GM12874 (cell line): ENCODE results near the gene UBE2B.

Source experiments
- TF ChIP-seq, protein P1 (sequence below): IDR thresholded peaks from 2 replicates; pipeline ENCODE4 v1.5.1; 2011; ENCODE audit warnings: low read depth, mild to moderate bottlenecking, control low read depth, low read length, moderate library complexity; ENCODE audit not compliant: insufficient read depth

Gene UBE2B

DNA sequence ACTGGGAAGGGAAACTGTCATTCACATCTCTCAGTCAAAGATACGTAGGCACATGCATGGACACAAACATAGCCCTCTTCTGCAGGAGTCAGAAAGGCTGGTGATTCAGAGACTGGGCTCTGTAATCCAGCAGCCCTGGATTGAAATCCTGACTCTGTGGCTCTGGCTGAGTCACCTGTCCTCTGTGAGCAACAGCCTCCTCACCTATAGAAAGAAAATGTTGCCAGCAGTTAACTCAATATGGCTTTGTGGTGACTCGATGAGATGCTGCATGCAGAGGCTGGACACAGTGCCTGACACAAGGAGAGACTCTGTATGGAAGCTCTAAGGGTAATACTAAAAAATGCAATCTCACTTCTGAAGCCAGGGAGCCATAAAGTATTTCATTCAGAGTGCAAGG is 64.2 kb downstream of the UBE2B start:
- TF ChIP-seq, protein P1, sequence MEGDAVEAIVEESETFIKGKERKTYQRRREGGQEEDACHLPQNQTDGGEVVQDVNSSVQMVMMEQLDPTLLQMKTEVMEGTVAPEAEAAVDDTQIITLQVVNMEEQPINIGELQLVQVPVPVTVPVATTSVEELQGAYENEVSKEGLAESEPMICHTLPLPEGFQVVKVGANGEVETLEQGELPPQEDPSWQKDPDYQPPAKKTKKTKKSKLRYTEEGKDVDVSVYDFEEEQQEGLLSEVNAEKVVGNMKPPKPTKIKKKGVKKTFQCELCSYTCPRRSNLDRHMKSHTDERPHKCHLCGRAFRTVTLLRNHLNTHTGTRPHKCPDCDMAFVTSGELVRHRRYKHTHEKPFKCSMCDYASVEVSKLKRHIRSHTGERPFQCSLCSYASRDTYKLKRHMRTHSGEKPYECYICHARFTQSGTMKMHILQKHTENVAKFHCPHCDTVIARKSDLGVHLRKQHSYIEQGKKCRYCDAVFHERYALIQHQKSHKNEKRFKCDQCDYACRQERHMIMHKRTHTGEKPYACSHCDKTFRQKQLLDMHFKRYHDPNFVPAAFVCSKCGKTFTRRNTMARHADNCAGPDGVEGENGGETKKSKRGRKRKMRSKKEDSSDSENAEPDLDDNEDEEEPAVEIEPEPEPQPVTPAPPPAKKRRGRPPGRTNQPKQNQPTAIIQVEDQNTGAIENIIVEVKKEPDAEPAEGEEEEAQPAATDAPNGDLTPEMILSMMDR = no peak

DNA sequence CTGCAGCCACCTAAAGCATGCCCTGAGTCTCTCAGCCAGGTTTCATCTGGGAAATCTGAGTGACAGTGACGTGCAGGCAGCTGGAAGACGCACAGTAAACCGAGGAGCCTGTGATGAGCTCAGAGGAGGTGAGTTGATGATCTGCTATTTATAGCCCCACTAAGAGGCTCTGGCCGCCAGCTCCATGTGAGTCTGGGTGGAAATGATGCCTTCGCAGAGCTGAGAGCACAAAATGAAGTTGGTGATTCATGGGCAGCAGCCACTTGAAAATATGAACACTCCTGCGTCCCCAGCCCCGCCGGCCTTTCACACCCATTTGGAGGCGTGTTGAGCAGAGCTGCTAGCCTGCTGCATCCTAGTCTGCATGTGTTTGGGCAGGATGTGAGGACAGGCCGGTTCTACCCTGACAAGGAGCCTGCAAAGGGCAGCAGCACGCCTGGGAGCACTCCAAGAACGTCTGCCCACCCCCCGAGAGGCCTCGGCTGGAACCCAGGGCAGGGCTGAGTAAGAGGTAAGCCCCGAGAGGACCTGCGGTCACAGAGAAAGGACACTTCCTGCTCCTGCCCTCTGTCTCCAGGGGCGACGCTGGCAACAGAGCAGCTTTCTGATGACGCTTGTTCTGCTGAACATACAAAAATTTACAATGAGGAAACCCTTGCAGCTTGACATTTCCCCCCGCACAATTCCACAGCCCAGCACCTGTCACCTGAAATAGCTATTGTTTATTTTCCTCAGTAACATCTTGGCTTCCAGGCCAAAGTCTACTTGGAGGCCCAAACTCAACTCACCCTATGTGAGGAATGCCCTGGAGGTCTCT is 65.4 kb downstream of the UBE2B start:
- TF ChIP-seq, protein P1 = no peak

DNA sequence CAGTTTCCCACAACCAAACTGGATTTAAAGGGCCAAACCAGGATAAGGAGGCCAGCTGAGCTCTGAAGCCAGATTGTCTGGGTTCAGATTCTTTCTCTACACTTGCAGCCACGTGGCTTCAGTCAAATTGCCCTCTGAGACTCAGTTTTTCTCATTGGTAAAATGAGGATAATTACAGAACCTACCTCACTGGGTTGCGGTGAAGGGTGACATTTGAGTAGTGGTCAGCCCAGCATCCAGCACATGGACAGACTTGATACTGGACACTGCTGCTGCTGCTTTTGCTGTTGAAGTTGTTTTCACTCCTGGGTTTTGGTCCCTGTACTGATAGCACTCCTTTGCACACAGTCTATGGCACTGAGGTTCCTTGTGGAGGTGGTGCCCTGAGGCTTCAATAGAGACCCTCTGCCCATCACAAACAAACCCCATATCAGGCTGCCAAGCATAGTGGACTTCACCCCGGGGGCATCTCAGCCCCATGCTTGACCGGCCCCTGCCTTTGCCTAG is 66.0 kb downstream of the UBE2B start:
- TF ChIP-seq, protein P1 = no peak

DNA sequence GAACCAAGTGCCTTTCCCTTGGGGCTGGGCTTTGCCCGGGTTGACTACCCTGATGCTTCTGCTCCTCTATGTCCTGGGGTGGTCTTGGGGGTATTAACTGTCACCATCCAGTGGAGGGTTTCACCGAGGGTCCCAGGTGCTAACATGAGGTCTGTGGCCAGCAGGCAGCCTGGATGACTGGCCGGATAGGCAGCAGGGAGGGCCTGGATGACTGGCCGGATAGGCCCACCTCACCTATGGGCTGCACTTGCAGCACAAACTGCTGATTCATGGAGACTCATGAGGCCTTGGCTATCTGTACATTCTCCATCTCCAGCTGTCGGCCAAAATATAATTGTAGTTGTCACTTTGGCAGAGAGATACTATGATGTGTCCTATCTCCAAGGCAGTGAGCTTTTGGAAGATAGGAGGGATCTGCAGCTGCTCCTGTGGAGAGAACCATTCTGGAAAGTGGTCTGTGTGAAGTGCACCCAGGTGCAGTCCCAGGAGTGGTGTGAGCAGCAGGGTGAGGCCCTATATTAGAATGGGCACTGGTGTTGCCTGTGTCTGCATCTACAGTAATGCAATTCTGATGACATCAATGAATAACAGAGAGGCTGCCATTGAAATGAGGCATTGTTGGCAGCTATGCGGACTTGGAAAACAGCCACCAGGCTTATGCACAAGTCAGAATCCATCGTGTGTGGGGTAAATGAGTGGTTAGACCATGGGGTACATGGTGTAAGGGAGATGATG is 66.6 kb downstream of the UBE2B start:
- TF ChIP-seq, protein P1 = no peak

DNA sequence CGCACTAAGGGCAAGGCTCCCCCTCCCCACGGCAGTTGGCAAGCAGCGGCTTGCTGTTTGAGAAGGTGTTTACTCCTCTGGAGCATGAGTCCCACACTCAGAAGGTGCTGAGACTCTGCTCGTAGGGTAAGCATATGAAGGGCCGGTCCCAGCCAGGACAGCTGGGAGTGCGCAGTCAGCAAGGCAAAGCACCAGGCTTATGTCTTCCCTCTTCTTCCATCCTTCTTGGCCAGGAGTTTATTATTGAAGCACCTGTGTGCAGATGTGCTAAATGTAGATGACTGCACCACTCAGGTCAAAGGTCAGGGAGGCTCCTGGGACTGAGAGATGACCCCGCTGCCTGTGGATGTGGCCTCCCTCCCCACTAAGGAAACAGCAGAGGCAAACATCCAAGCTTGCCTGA is 67.4 kb downstream of the UBE2B start:
- TF ChIP-seq, protein P1 = no peak

DNA sequence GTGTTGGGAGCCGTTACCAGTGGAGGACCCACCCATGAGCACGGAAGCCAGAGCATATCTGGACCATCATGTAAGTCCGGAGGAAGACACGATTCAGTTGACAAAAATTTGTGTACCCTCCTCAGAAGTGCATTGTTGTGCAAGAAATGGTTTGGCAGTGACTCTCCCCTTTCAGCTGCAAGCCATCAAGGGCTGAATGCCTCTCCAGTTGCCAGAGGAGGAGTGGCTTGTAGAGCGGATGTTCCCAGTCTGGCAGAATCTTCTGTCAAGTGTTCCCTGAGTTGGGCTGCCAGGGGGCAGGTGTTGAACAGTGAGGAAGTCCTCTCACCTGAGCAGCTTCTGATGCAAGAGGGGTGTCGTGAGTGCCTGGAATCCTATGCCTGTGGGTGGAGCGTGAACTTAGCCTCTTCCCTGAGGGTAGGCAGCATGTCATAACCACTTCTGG is 67.9 kb downstream of the UBE2B start:
- TF ChIP-seq, protein P1 = no peak

DNA sequence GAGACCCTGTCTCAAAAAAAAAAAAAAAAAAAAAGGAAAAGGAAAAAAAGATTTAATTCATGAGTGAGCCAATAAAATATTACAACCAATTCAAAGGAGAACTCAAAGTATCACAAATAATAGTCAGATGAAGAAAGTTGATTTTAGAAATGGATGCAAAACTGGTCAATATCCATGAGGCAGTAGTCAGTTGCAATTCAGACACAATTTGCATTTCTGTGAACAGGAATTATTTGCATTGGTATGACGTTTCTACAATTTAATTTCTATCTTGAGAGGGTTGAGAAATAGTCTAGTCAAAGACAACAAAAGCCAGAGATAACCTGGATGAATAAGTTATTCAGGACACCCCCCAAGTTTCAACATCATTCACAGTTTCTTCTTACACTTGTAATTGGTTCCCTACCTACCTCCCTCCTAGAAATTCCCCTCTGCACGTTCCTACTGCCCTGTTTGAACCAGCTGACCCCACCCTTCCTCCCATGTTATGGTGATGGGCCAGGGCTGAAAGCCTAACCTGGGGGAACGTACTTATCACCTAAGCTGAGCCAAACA is 68.9 kb downstream of the UBE2B start:
- TF ChIP-seq, protein P1 = no peak
